Measurements from ENCODE around the gene TRABD2B.

Gene TRABD2B

GRCh38 chr1:48021792-48022191 lies 24.6 kb upstream of the TRABD2B start:
- no peak for DNase-seq (ENCODE audit: low spot score)

- no peak for DNase-seq (ENCODE audit: low spot score)
Observed at GRCh38 chr1:48019714-48020315, 22.6 kb upstream of the TRABD2B start.

GRCh38 chr1:48018799-48019198 lies 21.6 kb upstream of the TRABD2B start:
- no peak for DNase-seq (ENCODE audit: low spot score)

GRCh38 chr1:48017716-48018115 lies 20.5 kb upstream of the TRABD2B start:
- DNase-seq (ENCODE audit: low spot score): no peak

- DNase-seq (ENCODE audit: low spot score): no peak
Observed at GRCh38 chr1:48016515-48016914, 19.3 kb upstream of the TRABD2B start.

- DNase-seq (ENCODE audit: low spot score): no peak
Observed at GRCh38 chr1:48013270-48013669, 16.1 kb upstream of the TRABD2B start.

GRCh38 chr1:48007047-48007446 lies 9.9 kb upstream of the TRABD2B start:
- no peak for DNase-seq (ENCODE audit: low spot score)

GRCh38 chr1:48006264-48006663 lies 9.1 kb upstream of the TRABD2B start:
- DNase-seq (ENCODE audit: low spot score): no peak

- no peak for DNase-seq (ENCODE audit: low spot score)
Observed at GRCh38 chr1:48005253-48006117, 8.3 kb upstream of the TRABD2B start.

- DNase-seq (ENCODE audit: low spot score): no peak
Observed at GRCh38 chr1:48003741-48004531, 6.8 kb upstream of the TRABD2B start.

GRCh38 chr1:48002142-48002541 lies 5.0 kb upstream of the TRABD2B start:
- no peak for DNase-seq (ENCODE audit: low spot score)

GRCh38 chr1:48001696-48002095 lies 4.5 kb upstream of the TRABD2B start:
- DNase-seq (ENCODE audit: low spot score): no peak

- no peak for DNase-seq (ENCODE audit: low spot score)
Observed at GRCh38 chr1:48000883-48001282, 3.7 kb upstream of the TRABD2B start.

GRCh38 chr1:47999097-47999496 lies 1.9 kb upstream of the TRABD2B start:
- DNase-seq (ENCODE audit: low spot score): no peak

GRCh38 chr1:47998396-47998990 lies 1.3 kb upstream of the TRABD2B start:
- DNase-seq (ENCODE audit: low spot score): no peak

GRCh38 chr1:47996406-47997226 lies 569 bp downstream of the TRABD2B start:
- no peak for DNase-seq (ENCODE audit: low spot score)

- no peak for DNase-seq (ENCODE audit: low spot score)
Observed at GRCh38 chr1:47996060-47996405, 1.2 kb downstream of the TRABD2B start.

GRCh38 chr1:47995306-47996050 lies 1.7 kb downstream of the TRABD2B start:
- no peak for DNase-seq (ENCODE audit: low spot score)

GRCh38 chr1:47993881-47994625 lies 3.1 kb downstream of the TRABD2B start:
- DNase-seq (ENCODE audit: low spot score): no peak

GRCh38 chr1:47993416-47993740 lies 3.8 kb downstream of the TRABD2B start:
- DNase-seq (ENCODE audit: low spot score): no peak
